ENCODE measurements around the gene CAMK1D.
"Not testable (repeated sequence)": the region's sequence is repeated elsewhere in the genome, so short reads cannot be mapped to it uniquely, and the experiment has no call there.

The CAMK1D gene

GRCh38 chr10:12848439-12849173 lies 499.3 kb downstream of the CAMK1D start:
- no peaks in the 10 kb centered on the region for H3K4me1 ChIP-seq (ENCODE audit: control insufficient read depth, insufficient read depth, low read length, poor library complexity, severe bottlenecking)
- H3K27ac ChIP-seq (ENCODE audit: insufficient read depth, low read length, poor library complexity, severe bottlenecking) = no peak overlapping the region
- H3K4me3 ChIP-seq (ENCODE audit: insufficient read depth, low read depth, low read length, poor library complexity, severe bottlenecking) = no peak overlapping the region
- no peak for DNase-seq
- H3K36me3 ChIP-seq (ENCODE audit: control insufficient read depth, insufficient read depth, low read length) = no peaks in the 10 kb centered on the region
- H3K27me3 ChIP-seq (replicated peaks; ENCODE audit: control insufficient read depth, insufficient read depth, low read length, poor library complexity, severe bottlenecking) = no peaks in the 10 kb centered on the region
- no peaks in the 10 kb centered on the region for H3K9me3 ChIP-seq (ENCODE audit: control insufficient read depth, low read length)

DNA sequence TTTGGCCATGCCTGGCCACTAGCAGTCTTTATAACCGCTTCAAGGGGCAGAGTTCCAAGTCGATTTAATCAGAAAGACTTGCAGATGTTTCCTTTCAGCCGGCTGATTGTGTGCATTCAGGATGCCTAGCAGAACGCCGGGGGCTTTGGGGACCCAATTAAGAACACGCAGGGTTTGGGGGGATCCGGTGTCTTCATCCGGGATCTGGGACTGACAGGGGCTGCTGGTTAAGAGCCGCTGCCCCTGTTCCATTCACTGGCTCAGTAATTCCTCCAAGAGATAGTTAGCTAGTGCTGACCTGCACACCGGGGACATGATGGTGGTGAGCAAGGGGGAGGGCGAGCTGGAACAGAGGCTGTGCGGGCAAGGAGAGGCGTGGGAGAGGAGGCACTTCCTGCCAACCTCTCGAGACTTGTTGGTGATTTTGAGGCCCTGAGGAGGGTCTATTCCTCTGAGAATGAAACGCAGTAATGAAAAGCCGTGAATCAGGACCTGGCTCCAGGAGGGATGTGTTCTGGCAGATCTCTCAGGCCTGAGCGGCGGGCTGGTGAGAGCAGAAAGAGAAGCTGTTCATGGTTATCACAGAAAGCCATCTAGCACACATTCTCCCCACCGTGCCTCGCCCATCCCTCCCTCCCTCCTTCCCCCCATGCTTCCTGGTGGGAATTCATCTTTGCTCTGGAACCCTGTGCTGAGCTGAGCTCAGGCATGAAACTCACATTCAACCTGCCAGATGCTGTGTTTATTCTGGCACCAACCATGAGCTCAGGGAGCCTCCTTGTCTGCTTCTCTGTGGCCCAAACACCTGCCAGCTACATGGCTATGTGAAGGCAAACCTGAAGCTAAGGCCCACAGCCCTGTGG lies 500.2 kb downstream of the CAMK1D start:
- no peaks in the 10 kb centered on the region for H3K9me3 ChIP-seq (ENCODE audit: control insufficient read depth, low read length)
- no peaks in the 10 kb centered on the region for H3K4me1 ChIP-seq (ENCODE audit: control insufficient read depth, insufficient read depth, low read length, poor library complexity, severe bottlenecking)
- H3K36me3 ChIP-seq (ENCODE audit: control insufficient read depth, insufficient read depth, low read length) = no peaks in the 10 kb centered on the region
- H3K4me3 ChIP-seq (ENCODE audit: insufficient read depth, low read depth, low read length, poor library complexity, severe bottlenecking) = no peak overlapping the region
- no peak for DNase-seq
- H3K27ac ChIP-seq (ENCODE audit: insufficient read depth, low read length, poor library complexity, severe bottlenecking) = no peak overlapping the region
- H3K27me3 ChIP-seq (replicated peaks; ENCODE audit: control insufficient read depth, insufficient read depth, low read length, poor library complexity, severe bottlenecking) = no peaks in the 10 kb centered on the region

DNA sequence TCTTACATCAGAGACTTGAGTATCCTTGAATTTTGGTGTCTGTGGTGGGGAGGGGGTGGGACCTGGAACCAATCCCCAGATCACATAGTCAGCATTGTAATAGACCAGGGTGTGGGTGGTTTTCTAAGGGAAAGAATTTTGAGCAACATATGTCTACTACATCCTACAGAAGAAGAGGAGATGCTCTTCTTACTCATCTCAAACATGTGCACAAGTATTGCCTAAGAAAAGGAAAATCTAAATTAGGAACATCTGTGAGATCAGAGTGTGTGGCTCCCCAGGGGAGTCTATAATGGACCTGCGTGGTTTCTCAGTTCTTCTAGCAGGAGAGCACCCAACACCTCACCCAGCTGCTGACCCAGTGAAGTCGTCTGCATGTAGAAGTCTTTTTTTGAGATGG lies 503.3 kb downstream of the CAMK1D start:
- Histone ChIP-seq H3K27me3 (replicated peaks; ENCODE audit: control insufficient read depth, insufficient read depth, low read length, poor library complexity, severe bottlenecking) (no peaks in the 10 kb centered on the region), H3K27ac (ENCODE audit: insufficient read depth, low read length, poor library complexity, severe bottlenecking) (no peak overlapping the region), H3K36me3 (ENCODE audit: control insufficient read depth, insufficient read depth, low read length) (no peaks in the 10 kb centered on the region), H3K4me3 (ENCODE audit: insufficient read depth, low read depth, low read length, poor library complexity, severe bottlenecking) (no peak overlapping the region), H3K4me1 (ENCODE audit: control insufficient read depth, insufficient read depth, low read length, poor library complexity, severe bottlenecking) (no peaks in the 10 kb centered on the region), H3K9me3 (ENCODE audit: control insufficient read depth, low read length) (no peaks in the 10 kb centered on the region)
- DNase-seq = no peak

- no peaks in the 10 kb centered on the region for H3K4me1 ChIP-seq (ENCODE audit: control insufficient read depth, insufficient read depth, low read length, poor library complexity, severe bottlenecking)
- no peaks in the 10 kb centered on the region for H3K9me3 ChIP-seq (ENCODE audit: control insufficient read depth, low read length)
- H3K4me3 ChIP-seq (ENCODE audit: insufficient read depth, low read depth, low read length, poor library complexity, severe bottlenecking) = no peak overlapping the region
- H3K27ac ChIP-seq (ENCODE audit: insufficient read depth, low read length, poor library complexity, severe bottlenecking) = no peak overlapping the region
- DNase-seq = no peak
- no peaks in the 10 kb centered on the region for H3K27me3 ChIP-seq (replicated peaks; ENCODE audit: control insufficient read depth, insufficient read depth, low read length, poor library complexity, severe bottlenecking)
- H3K36me3 ChIP-seq (ENCODE audit: control insufficient read depth, insufficient read depth, low read length) = no peaks in the 10 kb centered on the region
Observed at GRCh38 chr10:12854988-12855387, 505.6 kb downstream of the CAMK1D start.

DNA sequence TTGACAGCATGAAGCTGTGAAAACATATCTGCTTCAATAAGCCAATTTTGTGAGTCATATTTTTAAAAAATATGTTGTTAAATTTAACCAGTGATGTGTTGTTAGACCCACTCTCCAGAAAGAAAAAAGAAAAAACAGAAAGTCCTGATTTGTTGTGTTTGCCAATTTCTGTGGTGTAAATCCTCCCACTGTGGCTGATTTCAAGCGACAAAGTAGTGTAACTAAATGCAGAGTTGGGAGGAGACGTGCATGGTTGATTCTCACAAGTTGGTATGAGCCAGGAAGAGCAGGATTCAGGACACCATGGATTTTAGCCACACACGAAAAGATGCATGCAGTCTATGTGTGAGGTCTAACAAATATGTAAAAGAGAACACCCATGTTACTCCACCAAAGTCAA lies 513.1 kb downstream of the CAMK1D start:
- H3K27ac ChIP-seq (ENCODE audit: insufficient read depth, low read length, poor library complexity, severe bottlenecking) = no peak overlapping the region
- no peaks in the 10 kb centered on the region for H3K4me1 ChIP-seq (ENCODE audit: control insufficient read depth, insufficient read depth, low read length, poor library complexity, severe bottlenecking)
- no peaks in the 10 kb centered on the region for H3K9me3 ChIP-seq (ENCODE audit: control insufficient read depth, low read length)
- no peaks in the 10 kb centered on the region for H3K36me3 ChIP-seq (ENCODE audit: control insufficient read depth, insufficient read depth, low read length)
- no peak for DNase-seq
- H3K27me3 ChIP-seq (replicated peaks; ENCODE audit: control insufficient read depth, insufficient read depth, low read length, poor library complexity, severe bottlenecking) = no peaks in the 10 kb centered on the region
- no peak overlapping the region for H3K4me3 ChIP-seq (ENCODE audit: insufficient read depth, low read depth, low read length, poor library complexity, severe bottlenecking)

DNA sequence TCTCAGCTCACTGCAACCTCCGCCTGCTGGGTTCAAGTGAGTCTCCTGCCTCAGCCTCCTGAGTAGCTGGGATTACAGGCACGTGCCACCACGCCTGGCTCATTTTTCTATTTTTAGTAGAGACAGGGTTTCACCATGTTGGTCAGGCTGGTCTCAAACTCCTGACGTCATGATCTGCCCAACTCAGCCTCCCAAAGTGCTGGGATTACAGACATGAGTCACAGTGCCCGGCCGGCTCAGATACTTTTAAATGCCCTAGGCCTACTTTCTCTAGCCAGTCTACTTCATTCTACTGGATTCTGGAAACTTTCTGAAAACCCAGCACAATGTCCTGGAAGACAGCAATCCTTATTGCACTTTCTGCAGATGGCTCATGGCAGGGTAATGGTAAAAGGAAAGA lies 516.2 kb downstream of the CAMK1D start:
- not testable (repeated sequence) for H3K4me1 ChIP-seq (ENCODE audit: control insufficient read depth, insufficient read depth, low read length, poor library complexity, severe bottlenecking); H3K36me3 ChIP-seq (ENCODE audit: control insufficient read depth, insufficient read depth, low read length); DNase-seq

DNA sequence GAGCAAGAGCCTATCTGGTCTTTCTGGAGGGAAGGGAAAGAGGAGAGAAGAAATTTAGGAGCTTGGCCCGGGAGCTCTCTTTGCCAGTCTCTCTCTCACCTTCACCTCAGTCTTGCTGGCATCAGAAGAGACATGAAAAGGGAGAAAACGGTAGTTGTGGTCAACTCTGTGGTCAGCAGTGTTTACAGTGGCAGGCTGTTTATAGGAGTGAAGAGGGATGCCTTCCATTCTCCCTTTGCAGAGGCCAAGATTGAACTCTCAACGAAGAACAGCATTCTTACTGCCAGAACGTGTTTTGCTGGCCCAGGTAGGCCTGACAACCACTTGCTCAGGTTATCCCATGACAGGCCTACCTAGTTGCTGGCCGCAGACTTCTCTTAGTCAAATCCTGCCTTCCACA lies 518.9 kb downstream of the CAMK1D start:
- Histone ChIP-seq H3K27ac (ENCODE audit: insufficient read depth, low read length, poor library complexity, severe bottlenecking) (no peak overlapping the region), H3K36me3 (ENCODE audit: control insufficient read depth, insufficient read depth, low read length) (no peaks in the 10 kb centered on the region), H3K4me3 (ENCODE audit: insufficient read depth, low read depth, low read length, poor library complexity, severe bottlenecking) (no peak overlapping the region), H3K9me3 (ENCODE audit: control insufficient read depth, low read length) (no peaks in the 10 kb centered on the region), H3K27me3 (replicated peaks; ENCODE audit: control insufficient read depth, insufficient read depth, low read length, poor library complexity, severe bottlenecking) (no peaks in the 10 kb centered on the region), H3K4me1 (ENCODE audit: control insufficient read depth, insufficient read depth, low read length, poor library complexity, severe bottlenecking) (no peaks in the 10 kb centered on the region)
- DNase-seq = no peak

More for the DNA sequence above, 516.2 kb downstream of the CAMK1D start:
- not testable (repeated sequence) for H3K27ac ChIP-seq (ENCODE audit: insufficient read depth, low read length, poor library complexity, severe bottlenecking); H3K9me3 ChIP-seq (ENCODE audit: control insufficient read depth, low read length); H3K27me3 ChIP-seq (replicated peaks; ENCODE audit: control insufficient read depth, insufficient read depth, low read length, poor library complexity, severe bottlenecking); H3K4me3 ChIP-seq (ENCODE audit: insufficient read depth, low read depth, low read length, poor library complexity, severe bottlenecking)

DNA sequence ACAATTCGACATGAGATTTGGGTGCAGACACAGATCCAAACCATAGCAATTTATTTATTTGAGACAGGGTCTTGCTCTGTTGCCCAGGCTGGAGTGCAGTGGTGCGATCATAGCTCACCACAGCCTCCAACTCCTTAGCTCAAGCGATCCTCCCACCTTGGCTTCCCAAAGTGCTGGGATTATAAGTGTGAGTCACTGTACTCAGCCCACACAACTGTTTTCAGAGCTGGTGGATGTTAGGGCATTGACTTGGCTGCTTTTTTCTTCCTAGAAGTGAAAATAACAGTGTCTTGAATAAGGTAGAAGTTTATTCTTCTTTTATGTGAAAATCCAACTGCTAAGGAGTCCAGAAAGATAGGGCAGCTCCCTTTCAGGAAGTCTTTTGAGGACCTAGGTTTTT lies 520.1 kb downstream of the CAMK1D start:
- Histone ChIP-seq H3K27me3 (replicated peaks; ENCODE audit: control insufficient read depth, insufficient read depth, low read length, poor library complexity, severe bottlenecking) (no peaks in the 10 kb centered on the region), H3K36me3 (ENCODE audit: control insufficient read depth, insufficient read depth, low read length) (no peaks in the 10 kb centered on the region), H3K4me3 (ENCODE audit: insufficient read depth, low read depth, low read length, poor library complexity, severe bottlenecking) (no peak overlapping the region), H3K27ac (ENCODE audit: insufficient read depth, low read length, poor library complexity, severe bottlenecking) (no peak overlapping the region), H3K9me3 (ENCODE audit: control insufficient read depth, low read length) (no peaks in the 10 kb centered on the region), H3K4me1 (ENCODE audit: control insufficient read depth, insufficient read depth, low read length, poor library complexity, severe bottlenecking) (no peaks in the 10 kb centered on the region)
- no peak for DNase-seq

GRCh38 chr10:12872577-12872976 lies 523.2 kb downstream of the CAMK1D start:
- H3K27ac ChIP-seq (ENCODE audit: insufficient read depth, low read length, poor library complexity, severe bottlenecking) = no peak overlapping the region
- no peaks in the 10 kb centered on the region for H3K27me3 ChIP-seq (replicated peaks; ENCODE audit: control insufficient read depth, insufficient read depth, low read length, poor library complexity, severe bottlenecking)
- no peak overlapping the region for H3K4me3 ChIP-seq (ENCODE audit: insufficient read depth, low read depth, low read length, poor library complexity, severe bottlenecking)
- DNase-seq = no peak
- no peaks in the 10 kb centered on the region for H3K36me3 ChIP-seq (ENCODE audit: control insufficient read depth, insufficient read depth, low read length)
- no peaks in the 10 kb centered on the region for H3K9me3 ChIP-seq (ENCODE audit: control insufficient read depth, low read length)
- no peaks in the 10 kb centered on the region for H3K4me1 ChIP-seq (ENCODE audit: control insufficient read depth, insufficient read depth, low read length, poor library complexity, severe bottlenecking)

GRCh38 chr10:12873172-12873571 lies 523.8 kb downstream of the CAMK1D start:
- Histone ChIP-seq H3K9me3 (ENCODE audit: control insufficient read depth, low read length) (no peaks in the 10 kb centered on the region), H3K27ac (ENCODE audit: insufficient read depth, low read length, poor library complexity, severe bottlenecking) (no peak overlapping the region), H3K36me3 (ENCODE audit: control insufficient read depth, insufficient read depth, low read length) (no peaks in the 10 kb centered on the region), H3K4me1 (ENCODE audit: control insufficient read depth, insufficient read depth, low read length, poor library complexity, severe bottlenecking) (no peaks in the 10 kb centered on the region), H3K4me3 (ENCODE audit: insufficient read depth, low read depth, low read length, poor library complexity, severe bottlenecking) (no peak overlapping the region), H3K27me3 (replicated peaks; ENCODE audit: control insufficient read depth, insufficient read depth, low read length, poor library complexity, severe bottlenecking) (no peaks in the 10 kb centered on the region)
- no peak for DNase-seq

Data from effector memory CD4-positive, alpha-beta T cell (primary cell).